ENCODE results near the gene GSTA3.

GRCh38 chr6:52881996-52882841, 27.3 kb downstream of the GSTA3 start:
- no peak for TF ChIP-seq POLR2AphosphoS5 (IDR thresholded peaks at IDR 0.05; ENCODE audit: low read depth, low read length)
- TF ChIP-seq, protein P1, sequence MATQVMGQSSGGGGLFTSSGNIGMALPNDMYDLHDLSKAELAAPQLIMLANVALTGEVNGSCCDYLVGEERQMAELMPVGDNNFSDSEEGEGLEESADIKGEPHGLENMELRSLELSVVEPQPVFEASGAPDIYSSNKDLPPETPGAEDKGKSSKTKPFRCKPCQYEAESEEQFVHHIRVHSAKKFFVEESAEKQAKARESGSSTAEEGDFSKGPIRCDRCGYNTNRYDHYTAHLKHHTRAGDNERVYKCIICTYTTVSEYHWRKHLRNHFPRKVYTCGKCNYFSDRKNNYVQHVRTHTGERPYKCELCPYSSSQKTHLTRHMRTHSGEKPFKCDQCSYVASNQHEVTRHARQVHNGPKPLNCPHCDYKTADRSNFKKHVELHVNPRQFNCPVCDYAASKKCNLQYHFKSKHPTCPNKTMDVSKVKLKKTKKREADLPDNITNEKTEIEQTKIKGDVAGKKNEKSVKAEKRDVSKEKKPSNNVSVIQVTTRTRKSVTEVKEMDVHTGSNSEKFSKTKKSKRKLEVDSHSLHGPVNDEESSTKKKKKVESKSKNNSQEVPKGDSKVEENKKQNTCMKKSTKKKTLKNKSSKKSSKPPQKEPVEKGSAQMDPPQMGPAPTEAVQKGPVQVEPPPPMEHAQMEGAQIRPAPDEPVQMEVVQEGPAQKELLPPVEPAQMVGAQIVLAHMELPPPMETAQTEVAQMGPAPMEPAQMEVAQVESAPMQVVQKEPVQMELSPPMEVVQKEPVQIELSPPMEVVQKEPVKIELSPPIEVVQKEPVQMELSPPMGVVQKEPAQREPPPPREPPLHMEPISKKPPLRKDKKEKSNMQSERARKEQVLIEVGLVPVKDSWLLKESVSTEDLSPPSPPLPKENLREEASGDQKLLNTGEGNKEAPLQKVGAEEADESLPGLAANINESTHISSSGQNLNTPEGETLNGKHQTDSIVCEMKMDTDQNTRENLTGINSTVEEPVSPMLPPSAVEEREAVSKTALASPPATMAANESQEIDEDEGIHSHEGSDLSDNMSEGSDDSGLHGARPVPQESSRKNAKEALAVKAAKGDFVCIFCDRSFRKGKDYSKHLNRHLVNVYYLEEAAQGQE (IDR thresholded peaks at IDR 0.05; ENCODE audit: insufficient read depth in 1 of 2, low read depth in 2 of 2, low read length in 1 of 2) = no peak
- peak; percentile 90 for TF ChIP-seq CTCF (IDR thresholded peaks at IDR 0.05)
- TF ChIP-seq TCF7L2 (IDR thresholded peaks at IDR 0.05; ENCODE audit: low read depth, low read length) = no peak
- no peak for TF ChIP-seq SIN3A (IDR thresholded peaks at IDR 0.05; ENCODE audit: borderline replicate concordance, insufficient read depth, low read depth, low read length)
